GM21423 (cell line): Measurements from ENCODE around the gene CNTNAP2.
"Not testable (repeated sequence)": the region's sequence is repeated elsewhere in the genome, so short reads cannot be mapped to it uniquely, and the experiment has no call there.

Experiments used
- ATAC-seq: cut with Tn5 transposase; IDR thresholded peaks from one replicate; pipeline ENCODE4 v1.9.1; 2021; ENCODE audit warnings: mild to moderate bottlenecking, moderate library complexity; ENCODE audit not compliant: unreplicated experiment

Gene CNTNAP2

DNA sequence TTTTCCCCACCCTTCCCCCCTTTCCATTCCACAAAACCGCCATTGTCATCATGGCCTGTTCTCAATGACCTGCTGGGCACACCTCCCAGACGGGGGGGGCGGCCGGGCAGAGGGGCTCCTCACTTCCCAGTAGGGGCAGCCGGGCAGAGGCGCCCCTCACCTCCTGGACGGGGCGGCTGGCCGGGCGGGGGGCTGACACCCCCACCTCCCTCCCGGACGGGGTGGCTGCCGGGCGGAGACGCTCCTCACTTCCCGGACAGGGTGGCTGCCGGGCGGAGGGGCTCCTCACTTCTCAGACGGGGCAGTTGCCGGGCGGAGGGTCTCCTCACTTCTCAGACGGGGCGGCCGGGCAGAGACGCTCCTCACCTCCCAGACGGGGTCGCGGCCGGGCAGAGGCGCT is 1685.2 kb downstream of the CNTNAP2 start:
- not testable (repeated sequence) for ATAC-seq

DNA sequence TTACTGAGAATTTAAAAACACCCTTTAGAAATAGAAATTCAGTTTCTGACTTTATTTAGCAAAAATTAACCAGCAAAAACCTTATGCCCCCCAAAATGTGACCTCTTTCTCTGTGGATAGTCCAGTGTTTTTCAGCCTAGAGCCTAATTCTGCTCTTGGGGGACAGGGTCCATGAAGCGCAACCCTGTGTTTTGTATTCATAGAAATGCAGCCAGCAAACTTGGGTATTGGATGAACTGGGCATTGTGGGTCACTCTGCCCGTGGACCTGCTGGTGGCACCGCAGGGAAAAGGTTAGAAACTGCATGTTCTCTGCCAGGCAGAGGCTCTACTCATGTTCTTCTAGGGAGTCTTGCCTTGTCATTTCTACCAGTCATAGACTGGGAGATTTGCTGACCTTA is 1686.5 kb downstream of the CNTNAP2 start:
- ATAC-seq, result no peak

DNA sequence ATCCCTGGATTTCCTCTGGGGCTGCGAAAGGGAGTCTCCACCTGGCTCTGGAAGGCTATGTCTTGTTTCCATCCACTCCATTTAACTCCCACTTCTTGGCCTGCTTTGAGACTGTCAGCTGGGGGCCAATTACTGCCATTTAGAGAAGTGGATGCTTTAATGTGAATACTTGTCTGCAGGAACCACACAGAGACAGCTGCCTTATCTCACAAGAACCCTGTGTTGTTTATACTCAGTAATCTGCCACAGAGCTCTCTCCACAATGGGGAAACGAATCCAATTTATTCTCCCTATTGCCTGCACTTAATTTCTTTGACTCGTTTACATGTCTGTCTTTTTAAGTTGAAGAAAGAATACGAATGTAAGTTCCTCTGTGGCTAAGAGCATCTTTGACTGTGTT is 1687.0 kb downstream of the CNTNAP2 start:
- no peak for ATAC-seq

- no peak for ATAC-seq
Measured at GRCh38 chr7:147804032-147804431, 1687.4 kb downstream of the CNTNAP2 start.

- ATAC-seq, result no peak
Measured at GRCh38 chr7:147805996-147806576, 1689.5 kb downstream of the CNTNAP2 start.

DNA sequence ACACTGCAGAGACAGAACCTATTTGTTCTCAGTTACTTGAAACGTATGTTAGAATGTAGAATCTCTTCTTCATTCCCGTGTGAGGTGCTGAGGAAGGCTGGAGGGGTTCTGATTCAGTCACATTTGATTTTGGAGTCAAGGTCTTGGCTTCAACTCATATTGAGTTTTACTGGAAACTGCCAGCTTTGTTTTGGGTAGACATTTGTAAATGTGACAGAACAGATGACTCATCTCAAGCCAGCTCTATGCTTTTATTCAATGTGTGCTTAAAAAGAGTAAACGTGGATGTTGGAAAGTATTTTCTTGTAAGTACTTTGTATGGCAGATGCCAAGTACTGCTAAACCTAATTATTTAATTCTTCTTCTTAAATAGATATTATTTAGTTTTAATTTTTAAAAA is 1693.2 kb downstream of the CNTNAP2 start:
- ATAC-seq, result no peak

DNA sequence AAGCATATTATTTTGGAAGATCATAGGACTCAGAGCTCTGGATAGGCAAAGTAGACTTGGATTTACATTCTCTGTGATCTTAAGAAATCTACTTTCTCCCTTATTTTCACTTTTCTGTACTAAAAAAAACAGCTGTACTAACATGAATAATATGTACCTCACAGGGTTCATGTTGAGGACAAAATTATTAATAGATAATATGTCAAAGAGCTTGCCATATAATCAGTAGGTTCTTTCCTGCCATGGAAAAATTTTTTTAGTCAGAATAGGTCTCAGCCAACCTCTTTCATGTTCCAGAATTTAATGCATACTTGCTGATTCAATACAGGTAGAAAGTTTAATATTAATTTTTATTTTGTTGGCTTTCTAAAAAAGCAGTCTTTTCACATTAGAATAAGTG is 1693.7 kb downstream of the CNTNAP2 start:
- no peak for ATAC-seq

DNA sequence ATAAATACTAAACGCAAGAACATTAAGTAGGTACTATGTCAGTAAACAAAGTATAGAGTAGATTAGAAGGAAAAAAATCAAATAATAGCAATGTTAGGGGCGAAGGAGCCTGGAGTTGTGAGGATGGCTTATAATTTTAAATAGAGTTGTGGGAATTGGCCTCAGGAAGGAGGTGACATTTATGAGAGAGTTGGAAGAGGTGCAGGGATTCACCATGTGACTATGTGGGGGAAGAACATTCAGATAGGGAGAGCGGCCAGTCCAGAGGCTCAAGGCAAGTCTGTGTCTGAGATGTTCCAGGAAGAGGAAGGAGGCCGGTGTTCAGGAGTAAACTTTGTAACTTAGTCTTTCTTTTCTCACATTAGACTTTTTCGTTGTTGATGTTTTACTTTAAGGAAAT is 1695.3 kb downstream of the CNTNAP2 start:
- ATAC-seq, result no peak

- no peak for ATAC-seq
Measured at GRCh38 chr7:147813316-147813715, 1696.7 kb downstream of the CNTNAP2 start.

- no peak for ATAC-seq
Measured at GRCh38 chr7:147818317-147818716, 1701.7 kb downstream of the CNTNAP2 start.

DNA sequence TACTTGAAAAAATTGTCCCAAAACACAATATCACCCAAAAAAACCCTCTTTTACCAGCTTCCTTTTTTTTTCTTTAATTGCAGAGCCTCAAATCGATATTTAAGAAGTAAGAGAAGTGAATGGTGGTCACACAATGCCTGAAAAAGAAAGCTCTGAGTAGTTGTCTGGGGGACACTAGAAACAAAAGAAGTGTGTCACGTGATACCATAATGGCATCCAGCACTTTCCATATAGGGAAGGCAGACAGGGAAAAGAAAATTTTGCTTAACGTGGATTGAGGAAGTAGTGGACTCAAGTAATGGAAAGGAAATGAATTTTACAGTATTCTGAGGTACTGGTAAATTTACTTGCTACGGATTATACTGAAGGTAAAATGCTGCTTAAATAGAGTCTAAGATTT is 1708.1 kb downstream of the CNTNAP2 start:
- no peak for ATAC-seq

- no peak for ATAC-seq
Measured at GRCh38 chr7:147829016-147829415, 1712.4 kb downstream of the CNTNAP2 start.

- ATAC-seq, result no peak
Measured at GRCh38 chr7:147833557-147833956, 1717.0 kb downstream of the CNTNAP2 start.

- no peak for ATAC-seq
Measured at GRCh38 chr7:147833970-147834369, 1717.4 kb downstream of the CNTNAP2 start.

DNA sequence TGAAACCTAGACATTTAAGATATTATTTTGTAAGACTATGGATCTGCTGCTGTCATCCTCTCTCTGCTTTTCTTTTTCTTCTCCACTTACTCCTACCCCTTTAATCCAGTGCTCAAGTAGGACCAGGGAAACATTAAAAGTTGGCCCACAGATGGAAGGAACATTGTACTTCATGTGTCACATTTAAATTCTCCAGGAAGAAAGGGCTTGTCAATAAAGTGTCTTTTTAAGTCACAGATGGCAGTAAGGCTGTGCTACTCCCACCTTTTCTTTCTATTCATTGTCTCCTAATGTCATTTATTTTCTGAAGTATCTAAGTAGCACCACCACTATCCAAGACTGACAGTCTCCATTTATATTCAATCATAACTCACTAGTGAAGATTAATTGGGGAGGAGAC is 1736.2 kb downstream of the CNTNAP2 start:
- ATAC-seq, result no peak

DNA sequence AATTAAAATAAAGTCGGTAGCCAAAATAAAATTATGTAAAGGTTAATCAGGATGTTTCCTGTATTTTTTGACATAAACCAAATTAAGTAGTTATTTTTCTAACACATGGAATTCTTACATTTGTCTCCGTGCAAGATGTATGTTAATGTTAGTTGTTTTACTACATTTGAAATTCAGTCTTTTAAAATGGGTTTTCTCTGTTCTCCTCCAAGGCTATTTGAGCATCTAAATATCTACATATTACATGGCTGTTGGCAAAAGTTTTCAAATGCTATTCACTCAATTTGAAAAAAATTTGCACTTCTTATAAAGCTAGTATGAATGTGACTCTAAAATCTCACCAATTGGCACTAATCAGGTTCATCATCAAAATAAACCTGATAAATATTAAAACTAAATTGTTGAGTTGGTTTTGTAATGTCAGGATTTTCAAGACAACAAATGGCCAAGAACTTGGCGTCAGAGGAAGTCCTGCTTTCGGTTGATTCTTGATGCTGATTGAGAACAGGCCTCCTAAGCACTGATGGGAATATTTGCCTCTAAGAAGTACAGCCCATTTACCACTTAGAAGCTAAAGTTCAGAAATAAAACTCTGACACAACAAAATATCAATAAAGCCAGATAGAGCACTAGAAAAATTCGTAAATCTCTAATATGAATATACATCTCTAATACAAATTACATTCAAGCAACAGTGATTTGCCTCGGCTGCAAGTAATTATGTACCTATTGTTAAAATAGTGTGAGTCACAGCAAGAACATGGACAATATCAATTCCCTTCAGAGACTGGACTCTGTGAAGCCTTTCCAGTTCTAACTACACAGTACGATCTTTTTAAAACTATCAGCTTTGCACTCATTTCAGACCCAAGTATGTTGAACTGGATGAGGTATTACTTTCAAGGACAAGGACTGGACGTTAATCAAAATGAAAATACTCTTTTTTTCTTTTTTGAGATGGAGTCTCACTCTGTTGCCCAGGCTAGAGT is 1740.8 kb downstream of the CNTNAP2 start:
- ATAC-seq, result no peak

DNA sequence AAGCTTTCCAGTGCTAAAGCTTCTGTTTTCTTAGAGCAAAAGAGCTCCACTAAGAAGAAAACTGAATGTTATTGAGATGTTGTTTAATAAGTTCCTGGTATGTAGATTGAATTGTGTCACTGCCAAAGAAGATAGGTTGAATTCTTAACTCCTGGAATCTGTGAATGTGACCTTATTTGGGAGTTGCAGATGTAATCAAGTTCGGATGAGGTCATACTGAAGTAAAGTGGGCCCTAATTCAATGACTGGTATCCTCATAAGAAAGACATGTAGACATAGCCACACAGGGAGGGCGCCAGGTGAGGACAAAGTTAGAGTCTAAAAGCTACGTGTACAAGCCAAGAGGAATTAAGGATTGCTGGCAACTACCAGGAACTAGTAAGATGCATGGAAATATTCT is 1741.8 kb downstream of the CNTNAP2 start:
- ATAC-seq, result no peak

GRCh38 chr7:147859033-147859432 is 1742.4 kb downstream of the CNTNAP2 start:
- ATAC-seq, result no peak

- no peak for ATAC-seq
Measured at GRCh38 chr7:147859486-147859885, 1742.9 kb downstream of the CNTNAP2 start.

DNA sequence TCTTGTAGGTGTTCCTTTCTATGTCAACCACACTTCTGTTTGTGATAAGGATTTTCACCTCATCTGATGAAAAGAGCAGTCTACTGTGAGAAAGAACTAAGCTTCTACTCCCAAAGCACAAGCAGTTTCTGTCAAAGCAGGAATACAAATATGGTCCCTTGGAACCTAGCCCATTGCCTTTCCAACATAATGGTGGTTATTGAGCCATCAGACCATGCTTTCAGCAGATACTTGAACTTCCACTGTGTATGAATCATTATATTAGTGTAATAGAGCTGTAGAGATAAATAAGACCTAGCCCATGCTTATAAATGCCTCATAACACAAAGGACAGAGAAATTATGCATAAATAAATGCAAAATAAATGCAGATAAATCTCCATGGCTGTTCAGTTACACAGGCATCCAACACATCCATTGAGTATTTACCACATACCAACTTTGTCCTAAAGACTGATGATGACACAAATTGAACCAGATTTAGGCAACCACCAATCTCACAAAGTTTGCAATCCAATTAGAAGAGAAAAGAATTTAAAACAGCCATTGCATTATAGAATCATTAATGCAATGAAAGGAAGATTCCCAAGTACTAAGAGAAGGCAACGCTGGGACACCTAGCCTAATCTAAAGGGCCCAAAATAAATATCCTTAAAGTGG is 1744.6 kb downstream of the CNTNAP2 start:
- ATAC-seq, result no peak

DNA sequence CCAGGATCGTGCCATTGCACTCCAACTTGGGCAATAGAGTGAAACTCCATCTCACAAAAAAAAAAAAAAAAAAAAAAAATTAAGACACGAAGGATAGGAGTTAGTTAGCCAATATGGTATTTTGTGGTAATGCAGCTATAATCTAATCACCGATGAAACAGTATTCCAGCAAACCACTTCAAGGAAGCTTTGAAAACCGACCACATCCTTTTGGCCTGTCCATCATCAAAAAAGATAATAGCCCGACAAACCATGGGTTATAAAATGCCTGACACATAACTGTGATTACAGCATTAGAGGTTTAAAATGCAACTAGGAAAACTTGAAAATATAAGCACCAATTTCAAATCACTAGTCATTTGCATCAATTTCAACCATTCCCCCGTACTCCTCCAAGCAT is 1745.3 kb downstream of the CNTNAP2 start:
- ATAC-seq, result no peak

DNA sequence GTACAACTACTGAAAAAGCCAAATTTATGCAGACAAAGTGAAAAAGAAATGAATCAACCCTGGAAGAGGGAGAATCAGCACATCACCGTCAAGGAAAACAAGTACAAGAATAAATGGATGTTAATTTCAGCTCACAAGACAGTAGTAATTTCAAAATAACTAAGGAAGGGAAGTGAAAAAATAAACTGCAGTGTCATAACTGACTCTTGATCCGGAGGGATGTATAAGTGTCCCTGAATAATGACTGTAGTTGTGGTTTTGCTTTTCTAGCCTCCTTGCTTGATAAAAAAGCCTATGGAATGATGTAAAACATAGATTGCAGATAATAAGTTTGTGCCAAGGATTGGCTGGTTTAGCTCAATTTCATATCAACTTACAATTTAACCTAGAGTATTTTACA is 1752.9 kb downstream of the CNTNAP2 start:
- no peak for ATAC-seq
